Common myeloid progenitor, CD34-positive (primary cell): ENCODE measurements around the gene TTC28.
"Not testable (repeated sequence)": the region's sequence is repeated elsewhere in the genome, so short reads cannot be mapped to it uniquely, and the experiment has no call there.

Experiments used
- CTCF ChIA-PET: fragments of 350-600 bp; sonication (Branson Sonifier 250); formaldehyde crosslinking; loops from one replicate; lab custom pipeline; 2021; ENCODE audit warnings: antibody characterized with exemption; lab: Charles Lee
- POLR2A ChIA-PET: fragments of 350-600 bp; sonication (Branson Sonifier 250); formaldehyde crosslinking; loops from one replicate; lab custom pipeline; 2021; ENCODE audit warnings: antibody characterized with exemption; lab: Charles Lee
- DNase-seq, 3 donors: peaks; one replicate each; pipeline versions ENCODE4 v3.0.0 to v3.0.0-alpha.2; 2013
- H3K27ac ChIP-seq, 2 experiments: 1 replicate in 1 of 2; 2 replicates in 1 of 2; pipeline ENCODE4 v1.7.0; 2013; ENCODE audit warnings: inconsistent platforms in 2 of 2, low read length in 2 of 2, mild to moderate bottlenecking in 2 of 2, low read depth in 1 of 2, moderate library complexity in 1 of 2; ENCODE audit not compliant: severe bottlenecking in 2 of 2, insufficient read depth in 1 of 2, poor library complexity in 1 of 2
- H3K27me3 ChIP-seq, 5 experiments: replicated peaks in 2 of 5; 1 replicate in 3 of 5; 2 replicates in 2 of 5; pipeline versions ENCODE4 v1.6.1 to v1.7.0; 2013; ENCODE audit warnings: low read length in 4 of 5, mild to moderate bottlenecking in 2 of 5, moderate library complexity in 2 of 5, inconsistent platforms in 1 of 5; ENCODE audit not compliant: insufficient read depth in 5 of 5, control insufficient read depth in 4 of 5
- H3K36me3 ChIP-seq, 4 experiments: 1 replicate in 2 of 4; 2 replicates in 2 of 4; pipeline versions ENCODE4 v1.6.1 to v1.7.0; 2013; ENCODE audit warnings: low read length in 3 of 4, control low read depth in 1 of 4, mild to moderate bottlenecking in 1 of 4; ENCODE audit not compliant: control insufficient read depth in 4 of 4, insufficient read depth in 4 of 4
- H3K4me1 ChIP-seq, 4 experiments: 1 replicate in 3 of 4; 2 replicates in 1 of 4; pipeline versions ENCODE4 v1.6.1 to v1.7.1; 2013; ENCODE audit warnings: low read length in 3 of 4, mild to moderate bottlenecking in 3 of 4, control low read depth in 1 of 4, inconsistent platforms in 1 of 4, moderate library complexity in 1 of 4; ENCODE audit not compliant: control insufficient read depth in 4 of 4, insufficient read depth in 4 of 4; ENCODE audit errors: control extremely low read depth in 1 of 4
- H3K4me3 ChIP-seq, 7 experiments: 1 replicate in 4 of 7; 2 replicates in 3 of 7; pipeline versions ENCODE4 v1.5.1 to v1.7.0; 2013; ENCODE audit warnings: mild to moderate bottlenecking in 7 of 7, low read length in 6 of 7, moderate library complexity in 6 of 7, inconsistent platforms in 2 of 7, low read depth in 2 of 7, control low read depth in 1 of 7; ENCODE audit not compliant: insufficient read depth in 4 of 7, control insufficient read depth in 1 of 7; ENCODE audit errors: extremely low read depth in 1 of 7
- H3K9me3 ChIP-seq, 5 experiments: 1 replicate in 4 of 5; 2 replicates in 1 of 5; pipeline versions ENCODE4 v1.6.1 to v1.7.1; 2013; ENCODE audit warnings: low read length in 4 of 5, mild to moderate bottlenecking in 2 of 5, inconsistent platforms in 1 of 5, low read depth in 1 of 5, moderate library complexity in 1 of 5; ENCODE audit not compliant: control insufficient read depth in 4 of 5, insufficient read depth in 2 of 5; ENCODE audit errors: control extremely low read depth in 1 of 5
- WGBS: methylation state at CpG from one replicate; pipeline ENCODE4 v1.1.5; 2013; ENCODE audit not compliant: insufficient coverage; 5-methylcytosine and 5-hydroxymethylcytosine counted together

TTC28 gene

DNA sequence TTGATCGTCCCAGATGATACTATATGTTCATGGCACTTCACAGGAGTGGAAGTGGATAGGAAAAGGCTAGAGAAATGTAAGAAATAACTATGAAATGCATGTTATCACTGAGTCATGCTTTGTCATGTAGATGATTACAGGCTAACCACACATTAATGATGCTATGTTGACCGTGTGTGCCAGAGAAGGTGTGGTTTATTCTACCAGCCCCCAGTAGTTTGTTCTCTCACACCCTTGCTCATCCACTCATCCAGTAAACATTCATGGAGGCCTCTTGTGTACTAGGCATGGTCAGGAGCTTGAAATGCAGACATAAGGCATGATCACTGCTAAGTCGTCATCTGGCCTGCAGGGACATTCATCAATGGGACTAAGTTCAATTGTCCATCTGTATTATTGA lies 607.6 kb downstream of the TTC28 start:
- no peaks in the 10 kb centered on the region for H3K27me3 ChIP-seq
- CTCF ChIA-PET = interaction anchor here (1.1 kb wide), 1 partner anchor 22 kb away, joined by 3 read pairs; no protein-coding TSS in a partner anchor
- DNase-seq = no peak
- 100% methylated on average over 1 of the region's 3 CpGs for WGBS
- no peaks in the 10 kb centered on the region for H3K36me3 ChIP-seq
- H3K4me3 ChIP-seq = no peak overlapping the region
- H3K4me1 ChIP-seq = no peaks in the 10 kb centered on the region
- no peaks in the 10 kb centered on the region for H3K9me3 ChIP-seq
- no peak overlapping the region for H3K27ac ChIP-seq
- POLR2A ChIA-PET = no interaction called here

DNA sequence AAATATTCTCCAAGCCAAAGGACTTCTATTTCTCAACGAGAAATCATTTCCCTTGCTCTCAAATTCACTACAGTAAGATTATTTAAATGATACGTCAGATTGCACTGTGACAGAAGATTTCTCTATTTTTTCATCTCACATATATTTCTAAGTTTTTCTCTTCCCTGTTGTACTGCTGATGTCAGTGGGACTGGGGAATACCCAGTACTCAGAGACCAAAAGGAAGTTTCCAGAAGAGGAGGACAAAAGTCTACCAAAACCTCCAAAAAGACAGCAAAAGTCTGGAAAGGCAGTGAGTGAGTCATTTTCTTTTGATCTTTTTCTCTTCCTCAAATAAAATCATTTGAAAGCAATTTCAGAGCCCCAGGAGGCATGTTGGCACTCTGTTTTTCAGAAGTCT lies 610.8 kb downstream of the TTC28 start:
- WGBS = no CpG with 5 or more reads among the region's 2 CpGs
- ChIA-PET CTCF (no interaction called here), POLR2A (no interaction called here)
- no peak for DNase-seq
- H3K27me3 ChIP-seq = no peaks in the 10 kb centered on the region
- no peaks in the 10 kb centered on the region for H3K4me1 ChIP-seq
- no peak overlapping the region for H3K4me3 ChIP-seq
- H3K36me3 ChIP-seq = no peaks in the 10 kb centered on the region
- H3K9me3 ChIP-seq = no peaks in the 10 kb centered on the region
- H3K27ac ChIP-seq = no peak overlapping the region

DNA sequence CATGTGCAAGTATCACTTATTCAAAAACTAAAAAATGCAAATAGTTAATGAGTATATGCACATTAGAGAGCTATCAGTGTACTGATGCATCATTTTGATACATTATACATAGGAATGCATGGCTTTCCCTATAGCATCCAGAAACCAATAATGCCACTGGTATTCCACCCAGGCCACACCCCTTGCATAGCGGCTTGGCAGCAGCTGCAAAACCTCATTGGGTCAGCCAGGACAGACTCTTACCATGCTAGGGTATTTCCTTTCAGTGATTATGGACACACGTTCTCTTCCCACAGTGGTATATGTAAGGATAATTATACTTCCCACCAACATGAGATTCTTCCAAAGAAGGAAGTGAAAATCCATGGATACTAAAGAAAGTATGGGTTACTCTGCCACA lies 614.7 kb downstream of the TTC28 start:
- no peak for DNase-seq
- ChIA-PET CTCF (interaction anchor here (2.5 kb wide), 1 partner anchor 13 kb away, joined by 7 read pairs; no protein-coding TSS in a partner anchor), POLR2A (no interaction called here)
- WGBS = 100% methylated on average over 1 of the region's 2 CpGs
- Histone ChIP-seq H3K27me3 (no peaks in the 10 kb centered on the region), H3K4me3 (no peak overlapping the region), H3K4me1 (no peaks in the 10 kb centered on the region), H3K9me3 (peaks cover 0 to 8% (median 0%) of the 10 kb centered on the region in 5 experiments), H3K36me3 (no peaks in the 10 kb centered on the region), H3K27ac (no peak overlapping the region)

DNA sequence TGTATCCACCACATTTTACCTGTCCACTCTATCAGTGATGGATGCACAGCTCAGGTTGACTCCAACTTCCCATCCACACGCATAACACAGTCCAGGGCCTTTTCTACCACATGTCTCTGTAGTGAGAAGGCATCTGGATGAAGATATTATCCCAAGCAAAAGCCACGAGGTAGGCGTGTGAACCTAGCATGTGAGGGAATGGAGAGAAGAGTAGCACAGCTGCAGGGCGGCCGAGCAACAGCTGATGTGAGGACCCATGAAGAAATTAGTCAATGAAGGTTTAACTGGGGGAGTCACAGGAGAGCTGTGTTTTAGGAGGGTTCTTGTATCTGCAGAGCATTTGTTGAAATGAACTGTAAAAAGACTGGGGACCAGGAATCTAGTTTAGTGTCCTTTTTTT lies 616.0 kb downstream of the TTC28 start:
- Histone ChIP-seq H3K36me3 (no peaks in the 10 kb centered on the region), H3K4me1 (no peaks in the 10 kb centered on the region), H3K27ac (no peak overlapping the region), H3K4me3 (no peak overlapping the region), H3K27me3 (no peaks in the 10 kb centered on the region), H3K9me3 (peaks cover 0 to 8% (median 0%) of the 10 kb centered on the region in 5 experiments)
- no peak for DNase-seq
- WGBS = 100% methylated on average over 4 of the region's 5 CpGs
- CTCF ChIA-PET = interaction anchor here (0.9 to 2.5 kb wide), 3 partner anchors 9 to 11 kb away, joined by 3 to 7 read pairs (median 3); no protein-coding TSS in a partner anchor
- POLR2A ChIA-PET = no interaction called here

DNA sequence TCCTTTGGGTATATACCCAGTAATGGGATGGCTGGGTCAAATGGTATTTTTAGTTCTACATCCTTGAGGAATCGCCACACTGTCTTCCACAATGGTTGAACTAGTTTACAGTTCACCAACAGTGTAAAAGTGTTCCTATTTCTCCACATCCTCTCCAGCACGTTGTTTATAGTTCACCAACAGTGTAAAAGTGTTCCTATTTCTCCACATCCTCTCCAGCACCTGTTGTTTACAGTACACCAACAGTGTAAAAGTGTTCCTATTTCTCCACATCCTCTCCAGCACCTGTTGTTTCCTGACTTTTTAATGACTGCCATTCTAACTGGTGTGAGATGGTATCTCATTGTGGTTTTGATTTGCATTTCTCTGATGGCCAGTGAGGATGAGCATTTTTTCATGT lies 619.0 kb downstream of the TTC28 start:
- CTCF ChIA-PET, H3K36me3 ChIP-seq, H3K27me3 ChIP-seq, H3K9me3 ChIP-seq, H3K27ac ChIP-seq, H3K4me3 ChIP-seq, DNase-seq, POLR2A ChIA-PET, H3K4me1 ChIP-seq: not testable (repeated sequence)
- WGBS = 100% methylated on average over 2 of the region's 2 CpGs

DNA sequence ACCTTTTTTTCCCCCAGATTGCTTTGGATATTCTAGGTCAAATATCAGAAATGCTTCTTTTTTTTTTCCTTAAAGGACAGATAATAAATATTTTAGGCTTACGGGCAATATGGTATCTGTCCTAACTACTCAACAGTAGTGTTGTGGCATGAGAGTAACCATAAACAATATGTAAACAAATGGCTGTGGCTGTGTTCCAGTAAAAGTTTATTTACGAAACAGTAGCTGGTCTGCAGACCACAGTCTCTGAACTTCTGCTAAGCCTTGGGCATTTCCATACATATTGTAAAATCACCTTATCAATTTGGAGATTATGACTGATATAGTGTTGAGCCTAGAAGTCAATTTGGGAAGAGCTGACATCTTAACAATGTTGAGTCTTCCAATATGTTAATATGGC lies 621.6 kb downstream of the TTC28 start:
- POLR2A ChIA-PET = no interaction called here
- H3K27me3 ChIP-seq = no peaks in the 10 kb centered on the region
- H3K9me3 ChIP-seq = peaks cover 0 to 5% (median 0%) of the 10 kb centered on the region in 5 experiments
- no peak for DNase-seq
- no peaks in the 10 kb centered on the region for H3K4me1 ChIP-seq
- no peaks in the 10 kb centered on the region for H3K36me3 ChIP-seq
- no CpG with 5 or more reads among the region's 2 CpGs for WGBS
- H3K4me3 ChIP-seq = no peak overlapping the region
- CTCF ChIA-PET = interaction anchor here (1.2 kb wide), 1 partner anchor 10 kb away, joined by 3 read pairs; no protein-coding TSS in a partner anchor
- no peak overlapping the region for H3K27ac ChIP-seq

DNA sequence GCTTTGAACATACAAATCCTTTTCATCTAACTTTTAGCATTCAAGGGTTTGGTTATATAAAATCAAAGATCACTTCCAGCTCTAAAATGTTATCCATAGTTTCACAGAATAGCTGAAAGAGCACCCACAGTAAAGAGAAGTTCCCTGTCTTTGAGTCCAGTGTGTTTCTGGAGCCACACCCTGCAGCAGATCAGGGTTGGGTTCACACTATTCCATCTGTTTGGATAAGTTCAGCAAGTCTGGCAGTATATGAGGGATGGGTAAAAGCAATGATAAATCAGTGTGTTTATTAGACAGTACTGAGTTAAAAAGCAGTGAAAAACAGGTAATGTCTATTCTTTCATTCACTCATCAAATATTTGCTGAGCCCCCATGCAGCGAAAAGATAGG lies 624.8 kb downstream of the TTC28 start:
- Histone ChIP-seq H3K27me3 (no peaks in the 10 kb centered on the region), H3K4me1 (no peaks in the 10 kb centered on the region), H3K36me3 (no peaks in the 10 kb centered on the region), H3K27ac (no peak overlapping the region), H3K9me3 (no peaks in the 10 kb centered on the region), H3K4me3 (no peak overlapping the region)
- DNase-seq = no peak
- WGBS = 100% methylated on average over 1 of the region's 1 CpG
- ChIA-PET CTCF (interaction anchor here (0.9 kb wide), 2 partner anchors 8 to 541 kb away, joined by 3 read pairs; no protein-coding TSS in a partner anchor), POLR2A (no interaction called here)
